Kidney (tissue), 14 donors: ENCODE data around the gene CHAT. TPM values are rescaled to one million over a fixed set of nuclear protein-coding genes. Genes with fewer than 3 reads are reported as not detected.

Experiments
- DNase-seq, 5 donors: peaks; one replicate each; pipeline ENCODE4 v3.0.0-alpha.2; 2013 to 2020
- FAIRE-seq: peaks from 2 replicates; lab custom pipeline; 2012; peaks lifted over from hg19 to GRCh38; lab: Jason Lieb, UNC
- H3K27ac ChIP-seq, 2 donors: one replicate each; pipeline ENCODE4 v1.7.0; 2013; ENCODE audit warnings: low read depth in 2 of 2, low read length in 2 of 2, inconsistent platforms in 1 of 2
- H3K27me3 ChIP-seq: one replicate; pipeline ENCODE4 v1.7.1; 2013; ENCODE audit warnings: low read length, inconsistent platforms; ENCODE audit not compliant: control insufficient read depth, insufficient read depth
- H3K36me3 ChIP-seq, 3 donors: one replicate each; pipeline versions ENCODE4 v1.7.0 to v1.7.1; 2013; ENCODE audit warnings: low read length in 3 of 3, control low read depth in 1 of 3, inconsistent platforms in 1 of 3; ENCODE audit not compliant: insufficient read depth in 3 of 3, control insufficient read depth in 2 of 3
- H3K4me1 ChIP-seq, 3 donors: one replicate each; pipeline versions ENCODE4 v1.7.0 to v1.7.1; 2013; ENCODE audit warnings: low read length in 3 of 3, inconsistent platforms in 1 of 3, low read depth in 1 of 3; ENCODE audit not compliant: control insufficient read depth in 2 of 3, insufficient read depth in 2 of 3
- H3K4me3 ChIP-seq, 3 donors: one replicate each; pipeline versions ENCODE4 v1.7.0 to v1.8.1; 2013; ENCODE audit warnings: low read length in 3 of 3, control low read depth in 1 of 3, inconsistent platforms in 1 of 3
- H3K9ac ChIP-seq, 3 donors: one replicate each; pipeline versions ENCODE4 v1.7.0 to v1.7.1; 2013; ENCODE audit warnings: low read length in 3 of 3, control low read depth in 1 of 3, inconsistent platforms in 1 of 3
- H3K9me3 ChIP-seq, 3 donors: one replicate each; pipeline versions ENCODE4 v1.7.0 to v1.7.1; 2013; ENCODE audit warnings: low read length in 3 of 3, control low read depth in 1 of 3, inconsistent platforms in 1 of 3; ENCODE audit not compliant: control insufficient read depth in 2 of 3, insufficient read depth in 1 of 3
- intact Hi-C: fragments of 100-400 bp; cut with DNase I; formaldehyde crosslinking; loops from one replicate; pipeline ENCODE4 v1.11.1; 2022
- polyA plus RNA-seq: library from polyadenylated mRNA; stranded (reverse); fragments of 350-450 nt; fragmentation: Illumina TruSeq; extraction: RNeasy Lipid Tissue Mini Kit (QIAGEN cat#74804); gene quantifications from one replicate; pipeline ENCODE4 v1.2.3, GENCODE V29; 2014; ENCODE audit warnings: low read depth, low replicate concordance; ENCODE audit not compliant: insufficient read depth
- total RNA-seq: library from RNA; stranded (reverse); fragmentation: NEBNext Ultra II Directional; extraction: Animal tissue kit (Norgen Biotek cat#: 25700); gene quantifications from one replicate; pipeline ENCODE4 v1.2.1, GENCODE V29; 2021
- TF ChIP-seq, protein P1 (sequence below): IDR thresholded peaks from 3 replicates; pipeline ENCODE4 v1.5.1; 2012; ENCODE audit warnings: mild to moderate bottlenecking, moderate library complexity, borderline replicate concordance; ENCODE audit not compliant: insufficient read depth; ENCODE audit errors: extremely low read depth
- donor health status: control.
- donor health status: control.
- donor health status: control.
- donor health status: control.
- donor health status: control.
- donor health status: DM: yes; HTN: yes; CAD: no.
- donor health status: Normal renal cell carcinoma (clear cell type).

CHAT gene
- total and polyA plus RNA-seq, 2 donors from 2014 or later = not detected

DNA sequence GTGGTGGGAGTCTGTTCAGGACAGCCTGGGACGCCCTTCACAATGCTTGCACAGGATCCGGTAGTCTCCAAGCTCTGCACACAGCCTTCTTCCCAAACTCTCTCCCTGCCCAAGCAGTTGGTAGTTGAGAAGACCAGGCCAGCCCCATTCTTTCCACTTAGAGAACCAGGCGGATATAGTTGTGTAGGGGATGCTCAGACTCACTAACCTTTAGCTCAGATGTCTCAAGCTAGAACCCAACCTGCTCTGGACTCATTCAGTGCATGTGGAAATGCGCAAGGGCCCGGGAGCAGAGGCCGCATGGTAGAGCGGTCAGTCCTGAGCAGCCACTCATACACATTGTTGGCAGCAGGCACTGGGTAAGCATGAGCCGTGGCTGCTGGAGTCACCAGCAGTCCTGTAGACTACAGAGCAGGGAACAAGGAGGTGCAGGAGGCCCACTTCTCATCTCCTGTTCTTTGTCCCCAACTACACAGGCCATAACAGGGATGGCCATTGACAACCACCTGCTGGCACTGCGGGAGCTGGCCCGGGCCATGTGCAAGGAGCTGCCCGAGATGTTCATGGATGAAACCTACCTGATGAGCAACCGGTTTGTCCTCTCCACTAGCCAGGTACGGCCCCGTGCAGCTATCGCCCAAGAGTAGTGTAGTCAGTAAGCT is 48.5 kb downstream of the CHAT start:
- Histone ChIP-seq H3K9me3 (peaks cover 0 to 3% (median 0%) of the 10 kb centered on the region in 3 donors), H3K27ac (no peak overlapping the region), H3K4me1 (no peaks in the 10 kb centered on the region), H3K9ac (no peak overlapping the region), H3K36me3 (no peaks in the 10 kb centered on the region), H3K27me3 (peaks cover 2% of the 10 kb centered on the region), H3K4me3 (no peak overlapping the region)
- FAIRE-seq (no peak), DNase-seq (no peak)
- TF ChIP-seq, protein P1, sequence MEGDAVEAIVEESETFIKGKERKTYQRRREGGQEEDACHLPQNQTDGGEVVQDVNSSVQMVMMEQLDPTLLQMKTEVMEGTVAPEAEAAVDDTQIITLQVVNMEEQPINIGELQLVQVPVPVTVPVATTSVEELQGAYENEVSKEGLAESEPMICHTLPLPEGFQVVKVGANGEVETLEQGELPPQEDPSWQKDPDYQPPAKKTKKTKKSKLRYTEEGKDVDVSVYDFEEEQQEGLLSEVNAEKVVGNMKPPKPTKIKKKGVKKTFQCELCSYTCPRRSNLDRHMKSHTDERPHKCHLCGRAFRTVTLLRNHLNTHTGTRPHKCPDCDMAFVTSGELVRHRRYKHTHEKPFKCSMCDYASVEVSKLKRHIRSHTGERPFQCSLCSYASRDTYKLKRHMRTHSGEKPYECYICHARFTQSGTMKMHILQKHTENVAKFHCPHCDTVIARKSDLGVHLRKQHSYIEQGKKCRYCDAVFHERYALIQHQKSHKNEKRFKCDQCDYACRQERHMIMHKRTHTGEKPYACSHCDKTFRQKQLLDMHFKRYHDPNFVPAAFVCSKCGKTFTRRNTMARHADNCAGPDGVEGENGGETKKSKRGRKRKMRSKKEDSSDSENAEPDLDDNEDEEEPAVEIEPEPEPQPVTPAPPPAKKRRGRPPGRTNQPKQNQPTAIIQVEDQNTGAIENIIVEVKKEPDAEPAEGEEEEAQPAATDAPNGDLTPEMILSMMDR = no peak
- intact Hi-C loops = no loop called here

DNA sequence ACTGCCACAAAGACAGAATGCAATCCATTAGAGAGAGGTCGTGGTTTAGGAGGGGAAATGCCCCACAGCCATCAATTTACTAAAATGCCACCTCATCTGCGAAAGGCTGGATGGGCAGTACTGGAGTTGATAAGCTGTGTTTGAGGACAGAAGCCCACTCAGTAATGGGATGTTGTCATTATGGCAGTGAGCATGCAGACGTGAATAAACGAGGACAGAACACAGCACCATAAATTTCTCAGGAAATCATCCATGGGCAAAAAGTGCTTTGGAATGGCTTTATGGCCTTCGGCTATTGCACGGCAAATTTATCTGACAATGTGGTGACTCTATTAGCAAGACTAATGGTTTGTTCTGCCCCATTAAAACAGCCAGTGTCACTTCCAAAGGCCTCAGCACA is 49.8 kb downstream of the CHAT start:
- H3K9me3 ChIP-seq = peaks cover 0 to 3% (median 0%) of the 10 kb centered on the region in 3 donors
- FAIRE-seq = no peak

DNA sequence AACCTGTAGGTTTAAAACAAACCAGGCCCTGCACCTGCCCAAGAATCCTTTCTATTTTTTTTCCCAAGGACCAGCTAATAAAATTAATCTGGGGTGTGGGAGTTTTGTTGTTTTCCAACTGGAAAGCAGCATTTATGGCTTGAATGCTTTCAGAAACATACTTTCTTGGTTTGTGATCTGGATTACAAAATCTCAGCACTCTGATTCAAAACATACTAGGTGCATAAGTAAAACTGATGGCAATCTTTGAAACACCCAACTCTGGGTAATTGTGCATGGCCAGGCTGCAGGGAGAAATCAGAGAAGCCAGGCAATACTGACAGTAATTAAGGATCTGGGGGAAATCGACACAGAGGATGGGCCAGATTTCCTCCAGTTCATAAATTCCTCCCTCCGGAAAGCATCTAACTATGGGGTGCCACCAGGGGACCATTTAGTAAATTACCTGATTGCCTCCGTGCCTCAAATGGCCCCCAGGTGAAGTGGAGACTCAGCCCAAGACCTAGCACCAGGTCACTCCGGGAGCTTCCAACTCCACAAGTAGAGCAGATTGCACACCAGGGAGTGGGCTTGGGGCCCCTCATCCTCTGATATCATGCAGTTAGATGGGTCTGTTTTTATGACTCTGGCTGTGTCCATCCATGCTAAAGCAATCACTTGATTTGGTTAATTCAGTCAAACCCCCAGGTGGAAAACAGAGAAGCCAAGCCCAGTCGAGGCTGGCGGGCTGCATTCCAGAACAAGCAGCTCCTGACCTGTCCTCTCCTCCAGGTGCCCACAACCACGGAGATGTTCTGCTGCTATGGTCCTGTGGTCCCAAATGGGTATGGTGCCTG is 50.4 kb downstream of the CHAT start:
- Histone ChIP-seq H3K27me3 (peaks cover 5% of the 10 kb centered on the region), H3K4me3 (no peak overlapping the region), H3K4me1 (no peaks in the 10 kb centered on the region), H3K9ac (no peak overlapping the region), H3K36me3 (no peaks in the 10 kb centered on the region), H3K27ac (no peak overlapping the region), H3K9me3 (no peaks in the 10 kb centered on the region)
- intact Hi-C loops = no loop called here
- TF ChIP-seq, protein P1 = no peak
- FAIRE-seq (no peak), DNase-seq (no peak)

More for the DNA sequence above, 49.8 kb downstream of the CHAT start:
- Histone ChIP-seq H3K36me3 (no peaks in the 10 kb centered on the region), H3K27me3 (peaks cover 5% of the 10 kb centered on the region), H3K4me3 (no peak overlapping the region), H3K9ac (no peak overlapping the region), H3K4me1 (no peaks in the 10 kb centered on the region), H3K27ac (no peak overlapping the region)
- TF ChIP-seq, protein P1 = no peak
- intact Hi-C loops = no loop called here
- no peak for DNase-seq
